OCI-LY3 (cell line): Measurements from ENCODE around the gene RDX.

ENCODE experiments used
- EZH2phosphoT487 ChIP-seq: fragments of 200-600 bp; shearing (Covaris generic); IDR thresholded peaks from 2 replicates; pipeline ENCODE4 v1.6.1; 2018; ENCODE audit warnings: antibody characterized with exemption, mixed run types, low read depth
- TF ChIP-seq, protein P1 (sequence below): fragments of 200-600, 300-600 bp; sonication (generic); IDR thresholded peaks from 2 replicates; pipeline ENCODE4 v1.5.1; 2014; ENCODE audit warnings: antibody characterized with exemption, low read length, low read depth

DNA sequence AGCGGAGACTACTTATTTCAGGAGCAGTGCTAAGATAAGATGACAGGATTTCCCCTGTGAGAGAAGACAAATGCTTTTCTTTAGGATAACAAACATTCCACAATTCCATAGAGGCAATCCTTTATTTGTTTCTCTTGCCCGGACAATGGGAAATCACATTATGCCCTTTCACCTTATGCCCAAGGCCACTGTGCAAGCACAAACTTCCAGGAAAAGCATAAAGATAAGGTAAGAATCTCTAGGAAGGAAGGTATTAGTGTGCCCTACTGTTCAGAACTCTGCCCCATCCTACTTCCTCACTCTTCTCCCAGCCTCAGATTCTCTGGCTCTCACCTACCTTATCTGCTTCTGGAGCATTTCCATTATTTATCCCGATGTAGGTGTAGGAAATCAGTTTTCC is 23.1 kb upstream of the RDX start:
- TF ChIP-seq, protein P1, sequence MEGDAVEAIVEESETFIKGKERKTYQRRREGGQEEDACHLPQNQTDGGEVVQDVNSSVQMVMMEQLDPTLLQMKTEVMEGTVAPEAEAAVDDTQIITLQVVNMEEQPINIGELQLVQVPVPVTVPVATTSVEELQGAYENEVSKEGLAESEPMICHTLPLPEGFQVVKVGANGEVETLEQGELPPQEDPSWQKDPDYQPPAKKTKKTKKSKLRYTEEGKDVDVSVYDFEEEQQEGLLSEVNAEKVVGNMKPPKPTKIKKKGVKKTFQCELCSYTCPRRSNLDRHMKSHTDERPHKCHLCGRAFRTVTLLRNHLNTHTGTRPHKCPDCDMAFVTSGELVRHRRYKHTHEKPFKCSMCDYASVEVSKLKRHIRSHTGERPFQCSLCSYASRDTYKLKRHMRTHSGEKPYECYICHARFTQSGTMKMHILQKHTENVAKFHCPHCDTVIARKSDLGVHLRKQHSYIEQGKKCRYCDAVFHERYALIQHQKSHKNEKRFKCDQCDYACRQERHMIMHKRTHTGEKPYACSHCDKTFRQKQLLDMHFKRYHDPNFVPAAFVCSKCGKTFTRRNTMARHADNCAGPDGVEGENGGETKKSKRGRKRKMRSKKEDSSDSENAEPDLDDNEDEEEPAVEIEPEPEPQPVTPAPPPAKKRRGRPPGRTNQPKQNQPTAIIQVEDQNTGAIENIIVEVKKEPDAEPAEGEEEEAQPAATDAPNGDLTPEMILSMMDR: no peak
- TF ChIP-seq EZH2phosphoT487: no peak
